ENCODE results near the gene RIMS1. TPM values are rescaled to one million over a fixed set of nuclear protein-coding genes. Genes with fewer than 3 reads are reported as not detected.

RIMS1 gene
- total and polyA plus RNA-seq, 4 donors, result 0.09 to 0.17 TPM; not detected in 2

DNA sequence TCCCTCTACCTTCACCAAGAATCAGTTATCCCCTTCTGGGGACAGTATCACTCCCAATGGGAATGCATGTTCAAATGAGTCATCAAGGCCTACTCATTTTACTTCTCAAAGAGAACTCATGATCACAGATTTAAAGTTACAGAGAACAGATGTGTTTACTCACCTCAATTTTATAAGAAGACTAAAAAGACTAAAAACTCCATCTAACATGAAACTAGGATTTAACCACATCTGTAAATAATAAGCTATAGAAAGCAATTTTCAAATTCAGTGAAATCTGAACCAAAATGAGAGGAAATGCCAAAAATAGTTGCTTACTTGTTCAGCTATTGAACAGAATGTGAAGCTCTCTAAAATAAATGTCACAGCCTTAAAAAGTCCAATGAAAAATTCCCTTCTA, 435.4 kb downstream of the RIMS1 start (continued):
- TF ChIP-seq, protein P1, sequence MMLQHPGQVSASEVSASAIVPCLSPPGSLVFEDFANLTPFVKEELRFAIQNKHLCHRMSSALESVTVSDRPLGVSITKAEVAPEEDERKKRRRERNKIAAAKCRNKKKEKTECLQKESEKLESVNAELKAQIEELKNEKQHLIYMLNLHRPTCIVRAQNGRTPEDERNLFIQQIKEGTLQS (IDR thresholded peaks at IDR 0.05), result no peak
- TF ChIP-seq JUND (IDR thresholded peaks at IDR 0.05), result no peak
- no peak for TF ChIP-seq RAD21 (IDR thresholded peaks at IDR 0.05)

DNA sequence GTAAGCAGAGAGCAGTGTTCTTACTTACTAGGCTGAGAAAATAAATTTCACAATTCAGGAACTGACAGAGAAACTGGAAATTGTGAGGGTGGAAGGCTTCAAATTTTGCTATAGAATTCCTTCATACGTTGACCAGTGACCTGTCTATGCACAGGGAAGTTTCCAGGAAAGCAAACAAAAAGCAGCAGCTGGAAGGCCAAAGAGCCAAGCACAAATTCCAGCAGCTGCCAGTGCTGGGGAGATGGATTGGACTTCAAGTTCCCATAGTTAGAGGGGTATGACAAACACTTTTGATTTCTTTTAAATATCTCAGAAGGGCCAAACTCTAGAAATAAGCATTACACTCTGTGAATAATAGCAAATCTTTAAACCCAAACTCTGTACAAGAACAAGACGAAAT, 436.4 kb downstream of the RIMS1 start:
- 38% methylated on average over 2 of the region's 2 CpGs for WGBS
- H3K36me3 ChIP-seq (ENCODE audit: control insufficient read depth in 4 of 4, insufficient read depth in 3 of 4, low read depth in 1 of 4, low read length in 3 of 4), result no peaks in the 10 kb centered on the region

DNA sequence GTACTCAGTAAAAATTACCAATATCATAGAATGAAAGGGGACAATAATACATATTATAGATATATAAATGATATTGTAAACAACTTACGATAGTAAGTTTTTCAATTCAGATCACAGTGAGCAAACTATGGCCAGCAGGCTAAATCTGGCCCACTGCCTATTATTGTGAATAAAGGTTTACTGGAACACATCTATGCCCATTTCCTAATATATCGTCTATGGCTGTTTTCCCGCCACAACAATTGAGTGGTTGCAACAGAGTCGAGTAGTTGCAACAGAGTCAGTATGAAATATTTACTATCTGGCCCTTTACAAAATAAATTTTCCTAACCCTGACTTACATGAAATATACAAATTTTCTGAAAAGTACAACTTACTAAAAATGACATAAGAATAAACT, 438.2 kb downstream of the RIMS1 start:
- Histone ChIP-seq H3K27me3 (ENCODE audit: control insufficient read depth in 4 of 4, insufficient read depth in 4 of 4, low read length in 3 of 4) (no peaks in the 10 kb centered on the region), H3K36me3 (ENCODE audit: control insufficient read depth in 4 of 4, insufficient read depth in 3 of 4, low read depth in 1 of 4, low read length in 3 of 4) (no peaks in the 10 kb centered on the region), H3K27ac (ENCODE audit: low read depth in 1 of 2, low read length in 2 of 2) (no peak overlapping the region), H3K4me3 (ENCODE audit: low read depth in 1 of 3, low read length in 3 of 3) (no peak overlapping the region), H3K9me3 (ENCODE audit: control insufficient read depth in 4 of 4, low read length in 3 of 4) (no peaks in the 10 kb centered on the region), H3K9ac (ENCODE audit: low read depth in 1 of 2, low read length in 2 of 2) (no peak overlapping the region), H3K4me1 (ENCODE audit: control insufficient read depth in 4 of 4, insufficient read depth in 4 of 4, low read length in 3 of 4) (no peaks in the 10 kb centered on the region)
- no peak for DNase-seq (ENCODE audit: low spot score)
- WGBS, result 79% methylated on average over 4 of the region's 4 CpGs
- TF ChIP-seq FOXA2 (IDR thresholded peaks at IDR 0.05), result no peak
- no peak for TF ChIP-seq JUND (IDR thresholded peaks at IDR 0.05)
- TF ChIP-seq, protein P2, sequence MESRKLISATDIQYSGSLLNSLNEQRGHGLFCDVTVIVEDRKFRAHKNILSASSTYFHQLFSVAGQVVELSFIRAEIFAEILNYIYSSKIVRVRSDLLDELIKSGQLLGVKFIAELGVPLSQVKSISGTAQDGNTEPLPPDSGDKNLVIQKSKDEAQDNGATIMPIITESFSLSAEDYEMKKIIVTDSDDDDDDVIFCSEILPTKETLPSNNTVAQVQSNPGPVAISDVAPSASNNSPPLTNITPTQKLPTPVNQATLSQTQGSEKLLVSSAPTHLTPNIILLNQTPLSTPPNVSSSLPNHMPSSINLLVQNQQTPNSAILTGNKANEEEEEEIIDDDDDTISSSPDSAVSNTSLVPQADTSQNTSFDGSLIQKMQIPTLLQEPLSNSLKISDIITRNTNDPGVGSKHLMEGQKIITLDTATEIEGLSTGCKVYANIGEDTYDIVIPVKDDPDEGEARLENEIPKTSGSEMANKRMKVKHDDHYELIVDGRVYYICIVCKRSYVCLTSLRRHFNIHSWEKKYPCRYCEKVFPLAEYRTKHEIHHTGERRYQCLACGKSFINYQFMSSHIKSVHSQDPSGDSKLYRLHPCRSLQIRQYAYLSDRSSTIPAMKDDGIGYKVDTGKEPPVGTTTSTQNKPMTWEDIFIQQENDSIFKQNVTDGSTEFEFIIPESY (IDR thresholded peaks at IDR 0.05), result no peak
- TF ChIP-seq HNF4A (conservative IDR thresholded peaks at IDR 0.05), result no peak
- TF ChIP-seq, protein P3, sequence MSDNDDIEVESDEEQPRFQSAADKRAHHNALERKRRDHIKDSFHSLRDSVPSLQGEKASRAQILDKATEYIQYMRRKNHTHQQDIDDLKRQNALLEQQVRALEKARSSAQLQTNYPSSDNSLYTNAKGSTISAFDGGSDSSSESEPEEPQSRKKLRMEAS (IDR thresholded peaks at IDR 0.05), result no peak
- TF ChIP-seq SP1 (IDR thresholded peaks at IDR 0.05), result no peak
- TF ChIP-seq GABPA (IDR thresholded peaks at IDR 0.05 in 1 of 2, conservative IDR thresholded peaks at IDR 0.05 in 1 of 2), result no peak
- TF ChIP-seq, protein P1 (IDR thresholded peaks at IDR 0.05), result no peak
- no peak for TF ChIP-seq EGR1 (IDR thresholded peaks at IDR 0.05; ENCODE audit: low read depth in 2 of 2)
- TF ChIP-seq RXRA (IDR thresholded peaks at IDR 0.05), result no peak
- TF ChIP-seq NR2F2 (IDR thresholded peaks at IDR 0.05), result no peak
- no peak for TF ChIP-seq TAF1 (conservative IDR thresholded peaks at IDR 0.05)
- TF ChIP-seq YY1 (IDR thresholded peaks at IDR 0.05), result no peak
- no peak for TF ChIP-seq RAD21 (IDR thresholded peaks at IDR 0.05)

More for the DNA sequence above, 436.4 kb downstream of the RIMS1 start:
- TF ChIP-seq RXRA (IDR thresholded peaks at IDR 0.05) (no peak), HNF4G (IDR thresholded peaks at IDR 0.05) (no peak), EGR1 (IDR thresholded peaks at IDR 0.05; ENCODE audit: low read depth in 2 of 2) (no peak), RAD21 (IDR thresholded peaks at IDR 0.05) (no peak), NR2F2 (IDR thresholded peaks at IDR 0.05) (no peak), YY1 (IDR thresholded peaks at IDR 0.05) (no peak), FOXA1 (IDR thresholded peaks at IDR 0.05) (no peak), TAF1 (conservative IDR thresholded peaks at IDR 0.05) (no peak), FOXA2 (IDR thresholded peaks at IDR 0.05) (no peak)
- TF ChIP-seq, protein P1 (IDR thresholded peaks at IDR 0.05), result no peak
- TF ChIP-seq, protein P4, sequence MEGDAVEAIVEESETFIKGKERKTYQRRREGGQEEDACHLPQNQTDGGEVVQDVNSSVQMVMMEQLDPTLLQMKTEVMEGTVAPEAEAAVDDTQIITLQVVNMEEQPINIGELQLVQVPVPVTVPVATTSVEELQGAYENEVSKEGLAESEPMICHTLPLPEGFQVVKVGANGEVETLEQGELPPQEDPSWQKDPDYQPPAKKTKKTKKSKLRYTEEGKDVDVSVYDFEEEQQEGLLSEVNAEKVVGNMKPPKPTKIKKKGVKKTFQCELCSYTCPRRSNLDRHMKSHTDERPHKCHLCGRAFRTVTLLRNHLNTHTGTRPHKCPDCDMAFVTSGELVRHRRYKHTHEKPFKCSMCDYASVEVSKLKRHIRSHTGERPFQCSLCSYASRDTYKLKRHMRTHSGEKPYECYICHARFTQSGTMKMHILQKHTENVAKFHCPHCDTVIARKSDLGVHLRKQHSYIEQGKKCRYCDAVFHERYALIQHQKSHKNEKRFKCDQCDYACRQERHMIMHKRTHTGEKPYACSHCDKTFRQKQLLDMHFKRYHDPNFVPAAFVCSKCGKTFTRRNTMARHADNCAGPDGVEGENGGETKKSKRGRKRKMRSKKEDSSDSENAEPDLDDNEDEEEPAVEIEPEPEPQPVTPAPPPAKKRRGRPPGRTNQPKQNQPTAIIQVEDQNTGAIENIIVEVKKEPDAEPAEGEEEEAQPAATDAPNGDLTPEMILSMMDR (IDR thresholded peaks at IDR 0.05; ENCODE audit: low read depth, low read length, missing input control), result no peak
- TF ChIP-seq, protein P5, sequence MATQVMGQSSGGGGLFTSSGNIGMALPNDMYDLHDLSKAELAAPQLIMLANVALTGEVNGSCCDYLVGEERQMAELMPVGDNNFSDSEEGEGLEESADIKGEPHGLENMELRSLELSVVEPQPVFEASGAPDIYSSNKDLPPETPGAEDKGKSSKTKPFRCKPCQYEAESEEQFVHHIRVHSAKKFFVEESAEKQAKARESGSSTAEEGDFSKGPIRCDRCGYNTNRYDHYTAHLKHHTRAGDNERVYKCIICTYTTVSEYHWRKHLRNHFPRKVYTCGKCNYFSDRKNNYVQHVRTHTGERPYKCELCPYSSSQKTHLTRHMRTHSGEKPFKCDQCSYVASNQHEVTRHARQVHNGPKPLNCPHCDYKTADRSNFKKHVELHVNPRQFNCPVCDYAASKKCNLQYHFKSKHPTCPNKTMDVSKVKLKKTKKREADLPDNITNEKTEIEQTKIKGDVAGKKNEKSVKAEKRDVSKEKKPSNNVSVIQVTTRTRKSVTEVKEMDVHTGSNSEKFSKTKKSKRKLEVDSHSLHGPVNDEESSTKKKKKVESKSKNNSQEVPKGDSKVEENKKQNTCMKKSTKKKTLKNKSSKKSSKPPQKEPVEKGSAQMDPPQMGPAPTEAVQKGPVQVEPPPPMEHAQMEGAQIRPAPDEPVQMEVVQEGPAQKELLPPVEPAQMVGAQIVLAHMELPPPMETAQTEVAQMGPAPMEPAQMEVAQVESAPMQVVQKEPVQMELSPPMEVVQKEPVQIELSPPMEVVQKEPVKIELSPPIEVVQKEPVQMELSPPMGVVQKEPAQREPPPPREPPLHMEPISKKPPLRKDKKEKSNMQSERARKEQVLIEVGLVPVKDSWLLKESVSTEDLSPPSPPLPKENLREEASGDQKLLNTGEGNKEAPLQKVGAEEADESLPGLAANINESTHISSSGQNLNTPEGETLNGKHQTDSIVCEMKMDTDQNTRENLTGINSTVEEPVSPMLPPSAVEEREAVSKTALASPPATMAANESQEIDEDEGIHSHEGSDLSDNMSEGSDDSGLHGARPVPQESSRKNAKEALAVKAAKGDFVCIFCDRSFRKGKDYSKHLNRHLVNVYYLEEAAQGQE (IDR thresholded peaks at IDR 0.05), result no peak
- Histone ChIP-seq H3K4me3 (ENCODE audit: low read depth in 1 of 3, low read length in 3 of 3) (no peak overlapping the region), H3K27me3 (ENCODE audit: control insufficient read depth in 4 of 4, insufficient read depth in 4 of 4, low read length in 3 of 4) (peaks cover 0 to 4% (median 0%) of the 10 kb centered on the region in 4 donors), H3K27ac (ENCODE audit: low read depth in 1 of 2, low read length in 2 of 2) (no peak overlapping the region), H3K4me1 (ENCODE audit: control insufficient read depth in 4 of 4, insufficient read depth in 4 of 4, low read length in 3 of 4) (no peaks in the 10 kb centered on the region), H3K9ac (ENCODE audit: low read depth in 1 of 2, low read length in 2 of 2) (no peak overlapping the region), H3K9me3 (ENCODE audit: control insufficient read depth in 4 of 4, low read length in 3 of 4) (no peaks in the 10 kb centered on the region)
- no peak for DNase-seq (ENCODE audit: low spot score)

All from liver (tissue), 9 donors.